GM18909 (cell line): ENCODE results near the gene CD1E.
"Not testable (repeated sequence)": the region's sequence is repeated elsewhere in the genome, so short reads cannot be mapped to it uniquely, and the experiment has no call there.

Experiments
- ATAC-seq: cut with Tn5 transposase; IDR thresholded peaks from one replicate; pipeline ENCODE4 v1.9.1; 2021; ENCODE audit warnings: mild to moderate bottlenecking; ENCODE audit not compliant: unreplicated experiment, poor library complexity

CD1E gene

GRCh38 chr1:158357441-158357840 lies 3.7 kb downstream of the CD1E start:
- no peak for ATAC-seq

- no peak for ATAC-seq
Observed at GRCh38 chr1:158362482-158362881, 8.8 kb downstream of the CD1E start.

GRCh38 chr1:158362941-158363340 lies 9.2 kb downstream of the CD1E start:
- no peak for ATAC-seq

- ATAC-seq = no peak
Observed at GRCh38 chr1:158366783-158367182, 13.1 kb downstream of the CD1E start.

DNA sequence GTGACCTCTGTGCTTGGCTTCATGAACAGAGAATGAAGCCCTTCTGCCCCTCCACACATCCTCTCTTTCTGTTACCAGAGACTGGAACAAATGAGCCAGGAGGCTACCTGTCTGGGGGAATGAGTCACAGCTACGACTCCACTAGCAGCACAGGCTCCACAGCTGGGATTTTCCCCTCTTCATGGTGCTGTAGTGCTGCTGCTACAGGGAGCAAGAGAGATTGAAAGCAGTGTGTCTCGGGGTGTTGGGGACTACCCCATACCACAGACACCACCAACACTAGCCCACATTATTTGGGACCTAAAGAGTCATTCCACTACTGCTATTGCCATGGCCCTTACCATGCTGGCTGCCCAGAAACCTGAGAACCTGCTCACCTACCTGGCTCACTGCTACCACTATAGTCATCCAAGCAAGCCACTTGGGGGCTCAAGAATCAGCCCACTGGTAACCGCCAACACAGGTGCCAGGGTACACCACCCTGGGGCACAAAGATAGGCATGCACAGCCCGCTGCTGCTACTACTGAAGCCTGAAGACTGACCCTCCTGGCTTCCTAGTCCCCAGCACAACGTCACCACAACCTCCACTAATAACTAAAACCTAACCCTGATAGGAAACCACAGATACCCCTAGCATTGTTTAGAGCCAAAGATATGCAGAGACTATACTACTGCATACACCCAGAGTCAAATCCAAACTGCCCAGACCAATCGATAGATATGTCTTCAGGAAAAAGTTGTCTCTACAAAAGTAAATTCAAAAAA lies 17.7 kb downstream of the CD1E start:
- peak; percentile 95 for ATAC-seq

GRCh38 chr1:158374101-158374500 lies 20.4 kb downstream of the CD1E start:
- not testable (repeated sequence) for ATAC-seq

DNA sequence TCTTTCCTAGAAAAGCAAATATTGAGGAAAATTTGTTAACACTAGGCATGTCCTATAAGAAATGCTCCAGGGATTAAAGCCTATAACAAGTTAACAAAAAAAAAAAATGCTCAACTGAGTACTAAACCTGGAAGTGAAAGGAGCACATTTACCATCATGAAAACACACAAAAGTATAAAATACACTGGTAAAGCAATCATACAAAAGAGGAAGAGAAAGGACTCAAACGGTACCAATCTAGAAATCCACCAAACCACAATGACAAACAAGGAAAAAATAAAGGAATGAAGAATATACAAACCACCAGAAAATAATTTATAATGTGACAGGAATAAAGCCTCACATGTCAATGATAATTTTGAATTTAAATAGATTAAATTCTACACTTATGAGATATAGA lies 21.2 kb downstream of the CD1E start:
- no peak for ATAC-seq

DNA sequence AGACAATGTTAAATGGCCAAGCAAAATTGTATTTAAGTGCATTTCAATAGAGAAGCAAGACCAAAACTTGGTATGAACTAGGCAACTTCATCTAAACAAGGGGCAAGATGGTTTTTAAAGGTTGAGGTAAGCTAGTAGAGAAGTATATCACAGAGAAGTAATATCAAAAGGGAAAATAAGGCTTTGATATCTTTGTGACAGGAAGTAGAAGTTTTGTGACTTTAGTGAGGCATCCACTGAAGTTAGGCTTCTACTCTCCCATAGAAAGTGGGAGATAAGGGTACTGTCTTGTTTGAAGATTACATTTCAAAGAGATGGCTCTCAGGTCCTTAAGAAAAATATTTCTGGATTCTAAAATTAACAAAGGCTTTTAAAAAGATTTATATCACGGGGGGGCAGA lies 36.6 kb downstream of the CD1E start:
- ATAC-seq = no peak

DNA sequence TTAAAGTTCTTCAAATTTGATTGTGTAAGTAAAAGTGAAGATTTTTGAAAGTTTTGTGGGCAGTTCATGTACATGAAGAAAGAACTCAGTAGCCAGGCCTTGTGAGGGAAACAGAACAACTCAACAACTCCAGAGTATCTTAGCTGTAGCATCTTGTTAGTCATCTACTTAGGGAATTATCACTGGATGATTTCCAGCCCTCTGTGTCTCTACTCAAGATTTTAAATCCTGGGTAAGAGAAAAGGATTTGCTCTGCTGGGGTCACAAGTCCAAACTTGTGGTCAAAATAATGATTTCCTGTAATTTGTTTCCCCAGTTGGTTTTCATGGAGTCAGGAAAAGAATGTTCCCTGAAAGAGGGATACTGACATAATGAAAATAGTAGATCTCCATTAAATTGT lies 37.4 kb downstream of the CD1E start:
- no peak for ATAC-seq

DNA sequence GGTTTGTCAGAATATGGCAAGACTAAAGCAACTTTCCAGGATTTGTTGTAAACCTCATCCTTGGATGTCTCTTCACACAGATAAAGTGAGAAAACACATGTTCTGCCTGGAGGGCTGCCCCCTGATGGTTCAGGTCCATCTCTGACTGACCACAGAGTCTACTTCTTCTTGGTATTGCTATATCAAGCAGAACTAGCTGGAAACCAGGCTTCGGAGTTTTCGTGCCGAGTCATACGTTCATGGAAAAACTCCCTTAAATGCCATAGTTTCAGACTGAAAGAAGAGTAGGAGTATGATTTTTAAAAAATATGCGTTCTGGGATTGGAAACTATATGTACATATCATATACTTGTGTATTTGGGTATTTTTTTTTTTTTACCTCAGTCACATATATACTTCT lies 39.8 kb downstream of the CD1E start:
- no peak for ATAC-seq

DNA sequence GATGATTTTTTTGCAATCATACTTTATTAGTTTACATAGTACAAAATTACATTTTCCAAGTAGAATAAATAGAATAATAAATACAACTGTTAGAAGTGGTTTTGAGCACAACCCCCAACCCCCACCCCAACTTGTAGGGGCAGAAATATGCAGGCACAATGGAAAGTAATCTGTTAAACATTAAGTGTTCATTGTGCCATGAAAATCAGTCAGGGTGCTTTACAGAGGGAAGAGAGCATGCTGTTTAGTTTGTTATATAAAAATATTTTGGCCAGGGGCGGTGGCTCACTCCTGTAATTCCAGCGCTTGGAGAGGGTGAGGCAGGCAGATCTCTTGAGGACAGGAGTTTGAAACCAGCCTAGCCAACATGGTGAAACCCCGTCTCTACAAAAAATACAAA lies 43.0 kb downstream of the CD1E start:
- ATAC-seq = no peak

DNA sequence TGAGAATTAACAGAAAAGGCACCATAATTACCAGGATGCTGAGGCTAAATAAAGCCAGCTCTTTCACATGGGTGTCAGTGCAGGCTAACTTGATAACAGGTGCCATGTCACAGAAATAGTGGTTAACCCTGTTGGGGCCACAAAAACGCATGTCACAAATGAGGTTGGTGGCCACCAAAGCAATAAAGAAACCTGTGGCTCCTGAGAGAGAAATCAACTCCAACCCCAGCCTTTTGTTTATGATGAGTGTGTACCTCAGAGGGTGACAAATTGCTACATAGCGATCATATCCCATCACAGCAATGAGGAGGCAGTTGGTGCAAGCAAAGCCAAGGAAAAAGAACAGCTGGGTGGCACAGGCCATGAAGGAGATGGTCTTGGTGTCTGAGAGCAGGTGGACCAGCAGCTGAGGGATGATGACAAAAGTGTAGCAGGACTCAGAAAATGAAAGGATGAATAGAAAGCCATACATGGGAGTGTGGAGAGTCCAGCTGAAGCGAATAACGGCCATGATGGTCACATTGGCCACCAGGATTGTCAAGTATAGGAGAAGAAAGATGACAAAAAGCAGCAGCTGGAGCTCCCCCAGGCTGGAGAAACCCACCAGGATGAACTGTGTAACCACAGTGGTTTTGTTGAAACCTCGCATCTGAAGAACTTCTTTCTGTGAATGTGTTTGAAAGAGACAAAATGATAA lies 45.3 kb downstream of the CD1E start, which contains the start of gene OR10T2:
Gene OR10T2, minus strand, starts transcription at position 649 of the 697 bp plus-strand sequence. Its CDS starts 0 bp downstream, at position 649.
- no peak for ATAC-seq

GRCh38 chr1:158400871-158401270 lies 47.2 kb downstream of the CD1E start:
- no peak for ATAC-seq

DNA sequence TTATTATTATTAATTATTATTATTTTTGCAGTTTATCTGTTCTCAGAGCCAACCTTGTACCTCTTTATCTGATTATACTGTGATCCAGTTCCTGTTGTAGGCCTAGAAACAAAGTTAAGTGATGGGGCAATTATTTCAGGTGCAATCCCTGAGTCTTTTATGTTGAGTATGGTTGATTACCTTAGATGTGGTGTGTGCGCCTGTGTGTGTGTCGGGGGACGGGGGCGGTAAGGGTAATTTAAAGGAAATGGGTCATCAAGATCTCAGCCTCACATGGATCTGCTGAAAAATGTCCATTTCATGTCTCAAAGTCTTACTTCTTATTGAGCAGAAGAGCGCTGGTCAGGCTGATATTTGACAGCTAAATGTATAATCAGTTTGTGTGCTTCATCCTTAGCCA lies 53.4 kb downstream of the CD1E start:
- no peak for ATAC-seq
